ENCODE measurements around the gene RCBTB1. TPM values are rescaled to one million over a fixed set of nuclear protein-coding genes. Genes with fewer than 3 reads are reported as not detected.
"Not testable (repeated sequence)": the region's sequence is repeated elsewhere in the genome, so short reads cannot be mapped to it uniquely, and the experiment has no call there.

Gene RCBTB1
- total RNA-seq, 3 donors from 2014 or later (not counting 1 experiment from before 2014, with no cell fraction given) = 19.7 to 28.5 (median 28.4) TPM

- peak overlapping the region; percentile 81 to 97 for H3K27ac Mint-ChIP-seq
- no peak overlapping the region for H3K4me3 Mint-ChIP-seq
- Histone ChIP-seq H3K9me3 (ENCODE audit: control insufficient read depth, insufficient read depth, low read length) (no peaks in the 10 kb centered on the region), H3K4me3 (ENCODE audit: low read length) (no peak overlapping the region), H3K4me1 (ENCODE audit: control insufficient read depth, insufficient read depth, low read length) (peaks cover 16% of the 10 kb centered on the region), H3K27ac (ENCODE audit: low read length) (peak overlapping the region; percentile 5), H3K36me3 (ENCODE audit: control insufficient read depth, insufficient read depth, low read length) (peaks cover 8% of the 10 kb centered on the region), H3K27me3 (ENCODE audit: control insufficient read depth, insufficient read depth, low read length) (no peaks in the 10 kb centered on the region)
- no peaks in the 10 kb centered on the region for H3K36me3 Mint-ChIP-seq
- no peak for ATAC-seq
- WGBS (ENCODE audit: insufficient coverage) = 77% methylated on average over 6 of the region's 6 CpGs
- H3K4me1 Mint-ChIP-seq = peaks cover 38 to 53% of the 10 kb centered on the region in 2 donors
- intact Hi-C loops (cut with micrococcal nuclease) = loop anchor here (5.0 kb wide), 2 partner anchors 292 to 582 kb away; partner anchors contain the start of gene KPNA3
- no peaks in the 10 kb centered on the region for H3K27me3 Mint-ChIP-seq (ENCODE audit: low read depth in 2 of 2)
- H3K9me3 Mint-ChIP-seq = no peaks in the 10 kb centered on the region
- TF ChIP-seq, protein P1, sequence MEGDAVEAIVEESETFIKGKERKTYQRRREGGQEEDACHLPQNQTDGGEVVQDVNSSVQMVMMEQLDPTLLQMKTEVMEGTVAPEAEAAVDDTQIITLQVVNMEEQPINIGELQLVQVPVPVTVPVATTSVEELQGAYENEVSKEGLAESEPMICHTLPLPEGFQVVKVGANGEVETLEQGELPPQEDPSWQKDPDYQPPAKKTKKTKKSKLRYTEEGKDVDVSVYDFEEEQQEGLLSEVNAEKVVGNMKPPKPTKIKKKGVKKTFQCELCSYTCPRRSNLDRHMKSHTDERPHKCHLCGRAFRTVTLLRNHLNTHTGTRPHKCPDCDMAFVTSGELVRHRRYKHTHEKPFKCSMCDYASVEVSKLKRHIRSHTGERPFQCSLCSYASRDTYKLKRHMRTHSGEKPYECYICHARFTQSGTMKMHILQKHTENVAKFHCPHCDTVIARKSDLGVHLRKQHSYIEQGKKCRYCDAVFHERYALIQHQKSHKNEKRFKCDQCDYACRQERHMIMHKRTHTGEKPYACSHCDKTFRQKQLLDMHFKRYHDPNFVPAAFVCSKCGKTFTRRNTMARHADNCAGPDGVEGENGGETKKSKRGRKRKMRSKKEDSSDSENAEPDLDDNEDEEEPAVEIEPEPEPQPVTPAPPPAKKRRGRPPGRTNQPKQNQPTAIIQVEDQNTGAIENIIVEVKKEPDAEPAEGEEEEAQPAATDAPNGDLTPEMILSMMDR (IDR thresholded peaks at IDR 0.05) = no peak
- DNase-seq = peak in 1 of 2 donors; percentile 17
Observed at GRCh38 chr13:49499889-49500660, 85.3 kb downstream of the RCBTB1 start.

DNA sequence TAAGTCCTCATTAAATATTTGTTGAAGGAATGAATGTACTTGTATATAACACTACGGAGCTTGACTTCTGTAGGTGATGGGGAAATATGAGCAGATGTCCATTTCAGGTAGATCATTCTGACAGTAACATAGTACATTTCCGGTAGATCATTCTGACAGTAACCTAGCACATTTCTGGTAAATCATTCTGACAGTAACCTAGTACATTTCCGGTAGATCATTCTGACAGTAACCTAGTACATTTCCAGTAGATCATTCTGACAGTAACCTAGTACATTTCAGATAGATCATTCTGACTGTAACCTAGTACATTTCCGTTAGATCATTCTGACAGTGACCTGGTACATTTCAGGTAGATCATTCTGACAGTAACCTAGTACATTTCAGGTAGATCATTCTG is 87.2 kb downstream of the RCBTB1 start:
- ATAC-seq (no peak), DNase-seq (peak in 1 of 2 donors; percentile 41)
- Mint-ChIP-seq H3K27ac (peak overlapping the region; percentile 81 to 97), H3K9me3 (no peaks in the 10 kb centered on the region), H3K4me3 (peak overlapping the region; percentile 90), H3K4me1 (peaks cover 36 to 47% of the 10 kb centered on the region in 2 donors), H3K27me3 (ENCODE audit: low read depth in 2 of 2) (no peaks in the 10 kb centered on the region), H3K36me3 (no peaks in the 10 kb centered on the region)
- H3K36me3 ChIP-seq (ENCODE audit: control insufficient read depth, insufficient read depth, low read length) = peaks cover 8% of the 10 kb centered on the region
- H3K27me3 ChIP-seq (ENCODE audit: control insufficient read depth, insufficient read depth, low read length) = no peaks in the 10 kb centered on the region
- H3K4me1 ChIP-seq (ENCODE audit: control insufficient read depth, insufficient read depth, low read length) = peaks cover 20% of the 10 kb centered on the region
- TF ChIP-seq, protein P1 (IDR thresholded peaks at IDR 0.05) = no peak
- intact Hi-C loops (cut with micrococcal nuclease) = loop anchor here (5.0 kb wide), 2 partner anchors 294 to 584 kb away; partner anchors contain the start of gene KPNA3
- no peak overlapping the region for H3K4me3 ChIP-seq (ENCODE audit: low read length)
- peak overlapping the region; percentile 95 for H3K27ac ChIP-seq (ENCODE audit: low read length)
- no peaks in the 10 kb centered on the region for H3K9me3 ChIP-seq (ENCODE audit: control insufficient read depth, insufficient read depth, low read length)
- WGBS (ENCODE audit: insufficient coverage) = 74% methylated on average over 3 of the region's 4 CpGs

DNA sequence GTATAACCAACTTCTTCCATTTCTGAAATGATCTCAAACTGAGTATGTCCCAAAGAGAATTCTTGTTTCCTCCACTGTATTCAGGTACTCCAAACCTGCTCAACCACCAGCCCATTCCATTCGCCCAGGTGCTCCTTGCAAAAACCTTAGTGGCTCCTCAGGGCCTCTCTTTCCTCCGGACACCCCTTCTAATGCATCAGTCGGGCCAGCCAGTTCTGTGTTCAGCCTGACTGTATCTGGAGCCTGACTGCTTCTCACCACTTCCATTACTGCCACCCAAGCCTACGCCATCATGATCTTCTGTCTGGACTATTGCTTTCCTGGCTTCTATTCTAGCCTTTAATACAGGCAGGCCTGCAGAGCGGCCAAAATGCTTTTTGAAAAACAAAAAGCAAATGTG is 88.1 kb downstream of the RCBTB1 start:
- Histone ChIP-seq H3K27me3 (ENCODE audit: control insufficient read depth, insufficient read depth, low read length) (no peaks in the 10 kb centered on the region), H3K36me3 (ENCODE audit: control insufficient read depth, insufficient read depth, low read length) (peaks cover 2% of the 10 kb centered on the region), H3K9me3 (ENCODE audit: control insufficient read depth, insufficient read depth, low read length) (no peaks in the 10 kb centered on the region), H3K4me3 (ENCODE audit: low read length) (no peak overlapping the region), H3K4me1 (ENCODE audit: control insufficient read depth, insufficient read depth, low read length) (peaks cover 20% of the 10 kb centered on the region), H3K27ac (ENCODE audit: low read length) (peak overlapping the region; percentile 95)
- TF ChIP-seq, protein P1 (IDR thresholded peaks at IDR 0.05) = no peak
- Mint-ChIP-seq H3K4me3 (peak overlapping the region; percentile 90), H3K27me3 (ENCODE audit: low read depth in 2 of 2) (no peaks in the 10 kb centered on the region), H3K9me3 (no peaks in the 10 kb centered on the region), H3K27ac (peak overlapping the region; percentile 81 to 97), H3K36me3 (no peaks in the 10 kb centered on the region), H3K4me1 (peaks cover 36 to 39% of the 10 kb centered on the region in 2 donors)
- 92% methylated on average over 5 of the region's 5 CpGs for WGBS (ENCODE audit: insufficient coverage)
- intact Hi-C loops (cut with micrococcal nuclease) = loop anchor here (5.0 kb wide), 2 partner anchors 295 to 585 kb away; partner anchors contain the start of gene KPNA3
- ATAC-seq (no peak), DNase-seq (no peak)

DNA sequence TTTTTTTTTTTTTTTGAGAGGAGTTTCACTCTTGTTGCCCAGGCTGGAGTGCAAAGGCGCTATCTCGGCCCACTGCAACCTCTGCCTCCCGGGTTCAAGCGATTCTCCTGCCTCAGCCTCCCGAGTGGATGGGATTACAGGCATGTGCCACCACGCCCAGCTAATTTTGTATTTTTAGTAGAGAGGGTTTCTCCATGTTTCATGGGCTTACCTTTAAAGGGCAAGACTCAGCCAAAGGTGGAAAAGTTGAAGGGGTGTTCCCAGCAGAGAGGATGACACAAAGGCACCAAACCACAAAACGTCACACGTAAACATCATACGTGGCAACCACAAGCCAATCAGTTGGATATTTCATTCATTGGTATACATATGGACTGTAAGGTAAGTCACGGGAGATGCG is 88.5 kb downstream of the RCBTB1 start:
- H3K9me3 Mint-ChIP-seq; H3K36me3 Mint-ChIP-seq; H3K36me3 ChIP-seq (ENCODE audit: control insufficient read depth, insufficient read depth, low read length); H3K27me3 Mint-ChIP-seq (ENCODE audit: low read depth in 2 of 2); H3K4me3 ChIP-seq (ENCODE audit: low read length); H3K9me3 ChIP-seq (ENCODE audit: control insufficient read depth, insufficient read depth, low read length); H3K27me3 ChIP-seq (ENCODE audit: control insufficient read depth, insufficient read depth, low read length): not testable (repeated sequence)
- Histone ChIP-seq H3K4me1 (ENCODE audit: control insufficient read depth, insufficient read depth, low read length) (peaks cover 20% of the 10 kb centered on the region), H3K27ac (ENCODE audit: low read length) (peak overlapping the region; percentile 95)
- 65% methylated on average over 11 of the region's 11 CpGs for WGBS (ENCODE audit: insufficient coverage)
- ATAC-seq (peak in 2 of 3 donors; percentile 8 to 14), DNase-seq (peak; percentile 35 to 84)
- H3K4me3 Mint-ChIP-seq = peak overlapping the region; percentile 90
- intact Hi-C loops (cut with micrococcal nuclease) = loop anchor here (5.0 kb wide), 2 partner anchors 295 to 585 kb away; partner anchors contain the start of gene KPNA3
- peaks cover 36 to 39% of the 10 kb centered on the region in 2 donors for H3K4me1 Mint-ChIP-seq
- H3K27ac Mint-ChIP-seq = peak overlapping the region; percentile 81 to 97

Measured in natural killer cell (primary cell).